Measurements from ENCODE around the gene SSMEM1.
"Not testable (repeated sequence)": the region's sequence is repeated elsewhere in the genome, so short reads cannot be mapped to it uniquely, and the experiment has no call there.

Gene SSMEM1

DNA sequence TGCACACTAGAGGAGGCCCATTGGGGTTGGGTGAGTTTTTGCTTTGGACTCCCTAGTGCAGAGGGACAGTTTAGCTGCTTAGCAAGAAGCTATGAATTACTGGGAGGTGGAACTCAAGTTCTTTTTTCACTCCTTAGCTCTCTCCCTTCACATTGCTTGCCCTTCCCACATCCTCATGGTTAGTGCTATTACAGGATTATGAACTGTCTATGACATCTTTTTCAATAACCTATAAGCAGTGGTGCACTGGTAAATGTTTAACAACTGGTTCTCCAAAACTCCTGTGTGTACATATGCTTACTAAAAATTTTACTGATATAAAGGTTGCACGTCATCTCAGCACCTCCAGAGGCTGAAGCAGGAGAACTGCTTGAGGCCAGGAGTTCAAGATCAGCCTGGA is 6.2 kb downstream of the SSMEM1 start:
- DNase-seq (ENCODE audit: low spot score) = no peak

DNA sequence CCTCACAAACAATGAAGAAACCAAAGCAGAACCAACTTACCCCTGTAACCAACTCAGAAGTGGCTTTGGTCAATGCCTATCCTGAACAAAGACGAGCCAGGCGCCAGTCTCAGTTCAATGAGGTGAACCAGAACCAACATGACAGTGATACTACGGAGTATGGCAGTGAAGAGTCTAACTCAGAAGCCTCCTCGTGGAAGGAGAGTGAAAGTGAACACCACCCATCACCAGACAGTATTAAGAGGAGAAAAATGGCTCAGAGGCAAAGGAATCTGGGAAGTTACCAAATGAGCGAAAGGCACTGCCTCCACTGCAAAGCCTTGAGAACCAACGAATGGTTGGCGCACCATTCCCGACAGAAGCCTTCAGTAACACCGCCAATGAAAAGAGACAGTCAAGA is 8.4 kb downstream of the SSMEM1 start:
- no peak for DNase-seq (ENCODE audit: low spot score)

DNA sequence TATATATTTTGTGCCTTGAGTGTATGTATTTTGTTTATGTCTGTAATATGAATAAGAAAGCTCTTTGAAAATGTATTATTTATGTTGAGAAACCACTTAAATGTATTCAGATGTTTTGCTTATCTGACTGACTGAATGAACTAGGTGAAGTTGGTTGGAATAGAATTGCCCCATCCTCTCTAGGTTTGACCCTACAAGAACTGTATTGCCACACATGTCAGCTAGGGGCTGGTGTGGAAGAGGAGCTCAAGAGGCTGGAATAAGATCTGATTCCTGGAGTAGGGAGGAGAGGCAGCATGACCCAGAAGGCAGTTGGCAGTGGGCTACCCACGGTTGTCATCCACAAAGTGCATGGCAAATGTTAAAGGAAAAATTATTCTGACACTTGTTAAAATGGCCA is 9.1 kb downstream of the SSMEM1 start:
- DNase-seq (ENCODE audit: low spot score) = no peak

DNA sequence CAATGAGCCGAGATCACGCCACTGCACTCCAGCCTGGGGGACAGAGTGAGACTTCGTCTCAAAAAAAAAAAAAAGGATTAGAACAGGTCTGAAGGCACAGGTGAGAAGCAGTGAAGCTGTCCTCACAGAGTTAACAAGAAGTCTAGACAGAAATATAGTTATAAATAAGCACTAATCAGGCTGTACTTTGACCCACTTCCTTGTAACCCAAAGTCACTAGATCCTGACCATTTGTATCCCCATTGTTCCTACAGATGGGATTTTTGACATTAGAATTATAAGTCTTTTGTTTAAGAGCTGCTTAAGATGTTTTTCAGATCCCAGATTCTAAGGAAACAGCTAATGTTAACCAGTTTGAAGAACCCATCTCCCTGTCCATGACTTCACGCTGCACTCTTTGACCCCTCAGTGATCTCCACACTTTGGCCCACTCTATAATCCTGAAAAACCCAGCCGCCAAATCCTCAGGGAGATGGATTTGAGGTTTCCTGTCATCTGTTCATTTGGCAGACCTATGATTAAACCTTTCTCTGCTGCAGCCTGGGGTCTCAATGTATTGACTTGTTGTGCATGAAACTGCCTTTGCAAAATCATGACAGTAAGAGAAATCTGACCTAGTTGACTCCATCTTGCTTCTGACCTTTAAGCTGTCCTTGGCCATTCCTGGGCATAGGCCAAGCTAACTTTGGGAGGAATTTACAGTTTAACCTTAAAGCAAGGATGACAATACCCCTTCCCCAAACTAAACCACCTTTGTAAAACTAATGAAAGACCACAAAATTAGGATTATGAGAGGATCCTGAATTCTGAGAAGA is 11.4 kb downstream of the SSMEM1 start:
- no peak for DNase-seq (ENCODE audit: low spot score)

DNA sequence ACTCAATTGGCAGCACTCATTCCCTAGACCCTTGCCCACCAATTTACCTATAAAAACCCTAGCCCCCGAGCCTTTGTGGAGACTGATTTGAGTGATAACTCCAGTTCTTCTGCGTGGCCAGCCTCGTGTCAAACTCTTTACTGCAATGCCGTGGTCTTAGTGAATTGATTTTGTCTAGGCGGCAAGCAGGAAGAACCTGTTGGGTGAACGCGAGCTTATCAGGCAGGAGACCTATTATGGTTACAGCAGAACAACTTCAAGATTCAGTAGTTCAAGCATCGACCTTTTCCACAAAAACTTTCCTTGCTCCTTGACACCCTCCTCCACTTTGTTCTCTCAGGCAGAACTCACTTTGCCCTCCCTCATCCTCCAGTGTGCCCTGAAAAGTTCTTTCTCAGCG is 12.2 kb downstream of the SSMEM1 start:
- no peak for DNase-seq (ENCODE audit: low spot score)

DNA sequence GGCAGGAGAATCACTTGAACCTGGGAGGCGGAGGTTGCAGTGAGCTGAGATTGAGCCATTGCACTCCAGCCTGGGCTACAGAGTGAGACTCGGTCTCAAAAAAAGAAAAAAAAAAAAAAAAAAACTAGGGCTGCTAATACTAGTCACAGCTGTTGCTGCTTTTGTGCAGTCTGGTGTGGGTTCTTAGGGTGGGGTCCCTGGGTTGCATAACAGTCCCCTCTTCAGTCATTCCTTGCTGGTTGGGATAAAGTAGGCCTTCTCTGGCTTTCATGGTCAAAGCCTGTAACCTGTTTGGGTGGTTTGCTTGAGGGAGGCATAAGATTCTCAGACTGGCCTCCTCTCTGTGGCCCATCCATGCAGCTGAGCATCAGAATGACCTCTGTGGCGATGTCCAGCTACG is 14.1 kb downstream of the SSMEM1 start:
- DNase-seq (ENCODE audit: low spot score) = no peak

DNA sequence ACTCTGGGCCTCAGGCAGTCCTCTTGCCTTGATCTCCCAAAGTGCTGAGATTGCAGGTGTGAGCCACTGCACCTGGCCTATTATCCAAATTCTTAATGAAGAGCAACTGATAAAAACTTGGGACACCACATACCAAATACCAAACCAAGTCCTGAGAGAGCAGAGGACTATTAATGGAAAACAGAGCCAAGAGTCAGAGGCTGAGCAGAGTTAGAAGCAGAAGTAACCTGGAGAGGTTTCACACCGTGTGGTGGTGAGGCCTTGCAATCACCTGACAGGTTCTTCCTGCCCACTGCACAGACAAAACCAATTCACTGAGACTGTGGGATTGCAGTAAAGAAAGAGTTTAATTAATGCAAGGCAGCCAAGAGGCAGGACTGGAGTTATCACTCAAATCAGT is 16.0 kb downstream of the SSMEM1 start:
- no peak for DNase-seq (ENCODE audit: low spot score)

DNA sequence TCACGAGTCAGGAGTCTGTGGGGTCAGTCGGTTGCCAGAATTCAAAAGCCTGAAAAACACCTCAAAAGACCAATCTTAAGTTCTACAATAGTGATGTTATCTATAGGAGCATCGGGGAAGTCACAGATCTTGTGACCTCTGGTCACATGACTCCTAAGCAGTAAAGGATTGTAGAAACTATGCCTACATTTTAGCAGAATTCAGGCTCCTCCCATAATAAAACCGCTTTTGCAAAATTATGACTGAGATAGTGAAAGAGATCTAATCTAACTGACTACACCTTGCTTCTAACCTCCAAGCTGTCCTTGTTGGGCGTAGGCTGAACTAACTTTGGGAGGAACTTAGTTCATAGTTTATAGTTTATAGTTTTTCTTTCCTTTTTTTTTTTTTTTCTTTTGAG is 16.6 kb downstream of the SSMEM1 start:
- DNase-seq (ENCODE audit: low spot score) = no peak

DNA sequence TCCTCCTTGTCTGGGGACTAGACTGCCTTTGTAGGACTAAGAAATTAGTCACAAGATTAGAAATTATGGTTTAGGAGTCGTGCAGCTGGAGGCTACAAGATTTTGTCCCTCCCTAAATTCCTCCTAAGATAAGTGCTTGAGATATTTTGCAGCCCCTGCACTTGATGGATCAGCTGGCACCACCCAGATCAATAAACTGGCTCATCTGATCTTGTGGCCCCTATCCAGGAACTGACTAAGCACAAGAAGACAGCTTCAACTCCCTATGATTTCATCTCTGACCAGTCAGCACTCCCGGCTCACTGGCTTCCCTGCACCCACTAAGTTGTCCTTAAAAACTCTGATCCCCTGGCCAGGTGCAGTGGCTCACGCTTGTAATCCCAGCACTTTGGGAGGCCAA is 17.3 kb downstream of the SSMEM1 start:
- not testable (repeated sequence) for DNase-seq (ENCODE audit: low spot score)

DNA sequence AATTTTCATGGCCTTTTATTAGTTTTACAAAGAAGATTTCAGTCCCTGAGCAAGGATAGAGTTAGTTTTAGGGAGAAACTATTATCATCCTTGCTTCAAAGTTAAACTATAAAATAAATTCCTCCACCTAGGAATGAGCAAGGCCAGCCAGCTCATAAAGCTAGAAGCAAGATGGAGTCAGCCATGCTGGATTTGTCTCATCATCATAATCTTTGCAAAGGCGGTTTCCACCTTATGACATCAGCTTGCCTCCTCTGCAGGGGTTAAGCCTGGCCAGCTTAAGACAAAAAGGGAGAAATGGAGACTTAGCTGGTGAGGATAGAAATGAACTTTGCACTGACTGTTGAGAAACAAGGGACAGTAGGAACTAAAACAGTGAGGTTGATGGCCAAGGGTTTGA is 18.7 kb downstream of the SSMEM1 start:
- no peak for DNase-seq (ENCODE audit: low spot score)

DNA sequence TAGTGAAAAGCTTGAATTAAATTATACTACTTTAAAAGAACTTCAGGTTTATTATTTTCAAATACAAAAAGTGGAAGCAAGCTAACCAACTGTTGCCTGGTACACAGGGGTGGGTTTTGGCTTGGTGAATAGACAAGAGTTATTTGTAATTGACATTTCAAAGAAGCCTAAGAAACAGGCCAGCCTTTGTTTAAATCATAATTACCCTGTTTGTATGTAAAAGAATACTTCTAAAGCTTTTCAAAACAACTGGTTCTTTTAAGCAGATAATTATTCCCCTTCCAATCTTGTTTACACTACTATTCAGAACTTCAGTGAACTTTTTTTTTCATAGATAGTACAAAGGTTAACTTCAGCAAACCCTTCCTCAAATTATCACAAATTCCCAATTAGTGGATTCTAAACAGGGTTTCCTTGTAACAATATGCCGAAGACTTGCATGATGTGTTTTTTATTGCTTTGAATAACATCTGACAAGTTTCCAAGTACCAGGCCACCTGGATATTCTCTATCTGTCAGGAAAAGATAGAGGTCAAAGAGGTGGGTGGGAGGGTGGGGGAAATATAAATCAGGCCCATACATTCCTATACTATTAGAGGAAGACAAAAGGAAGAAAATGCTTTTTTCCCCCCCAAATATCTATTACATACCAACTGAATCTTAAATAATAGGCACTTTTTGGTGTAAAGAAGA is 20.4 kb downstream of the SSMEM1 start:
- peak; percentile 94 for DNase-seq (ENCODE audit: low spot score)

DNA sequence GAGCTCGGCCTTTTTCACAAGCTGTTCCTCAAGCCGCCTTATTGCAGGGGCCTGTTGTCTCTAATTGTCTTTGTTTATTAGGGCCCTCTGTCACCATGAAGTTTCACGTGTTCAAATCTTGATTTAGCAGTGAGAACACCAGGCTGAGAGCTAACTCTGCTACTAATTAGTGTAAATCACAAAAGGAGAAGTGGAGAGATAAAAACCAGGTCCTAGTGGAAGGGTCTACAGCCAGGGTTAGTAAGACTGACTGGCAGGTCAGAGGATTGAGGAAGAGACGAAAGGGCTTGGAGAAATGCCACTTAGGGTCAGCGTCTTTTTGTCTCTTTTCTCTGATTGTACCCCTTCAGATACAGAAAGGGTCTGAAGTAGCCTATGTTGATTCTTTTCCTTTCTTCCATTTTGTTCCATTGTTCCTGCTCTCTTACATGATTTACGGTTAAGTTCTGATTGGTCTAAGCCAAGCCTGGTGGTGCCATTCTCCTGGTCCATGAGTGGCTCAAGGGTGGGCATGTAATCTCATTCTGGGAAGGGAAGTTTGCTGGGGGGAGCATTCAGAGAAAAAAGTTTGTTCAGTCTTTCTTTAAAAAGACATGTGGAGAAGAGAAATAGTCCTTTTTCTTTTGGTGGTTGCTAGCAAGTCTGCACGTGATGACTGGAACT is 21.3 kb downstream of the SSMEM1 start:
- DNase-seq (ENCODE audit: low spot score) = peak; percentile 30

DNA sequence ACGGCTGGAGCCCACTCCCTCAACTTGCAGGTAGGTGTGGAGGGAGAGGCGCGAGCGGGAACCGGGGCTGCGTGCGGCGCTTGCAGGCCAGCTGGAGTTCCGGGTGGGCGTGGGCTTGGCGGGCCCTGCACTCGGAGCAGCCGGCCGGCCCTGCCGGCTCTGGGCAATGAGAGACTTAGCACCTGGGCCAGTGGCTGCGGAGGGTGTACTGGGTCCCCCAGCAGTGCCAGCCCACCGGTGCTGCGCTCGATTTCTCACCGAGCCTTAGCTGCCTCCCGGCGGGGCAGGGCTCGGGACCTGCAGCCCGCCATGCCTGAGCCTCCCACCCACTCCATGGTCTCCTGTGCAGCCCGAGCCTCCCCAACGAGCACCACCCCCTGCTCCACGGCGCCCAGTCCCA is 22.3 kb downstream of the SSMEM1 start:
- DNase-seq (ENCODE audit: low spot score) = not testable (repeated sequence)

DNA sequence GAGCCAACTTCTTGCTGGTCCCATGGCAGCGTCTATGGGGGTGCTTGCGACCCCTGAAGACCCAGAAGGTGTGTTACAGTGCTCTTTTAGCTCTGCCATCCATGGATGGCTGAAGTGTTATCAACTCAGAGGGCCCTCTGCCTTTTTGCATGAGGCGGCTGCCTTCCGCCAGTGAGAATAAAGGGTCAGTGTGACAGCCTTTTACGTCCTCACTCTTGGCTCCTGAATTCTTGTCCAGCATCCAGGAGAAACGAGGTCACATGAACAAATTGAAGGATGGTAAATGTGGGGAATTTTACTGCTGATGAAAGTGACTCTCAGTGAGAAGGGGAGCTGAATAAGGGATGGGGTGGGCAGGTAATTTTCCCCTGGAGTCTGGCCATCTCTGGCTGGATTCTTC is 24.1 kb downstream of the SSMEM1 start:
- peak; percentile 77 for DNase-seq (ENCODE audit: low spot score)

DNA sequence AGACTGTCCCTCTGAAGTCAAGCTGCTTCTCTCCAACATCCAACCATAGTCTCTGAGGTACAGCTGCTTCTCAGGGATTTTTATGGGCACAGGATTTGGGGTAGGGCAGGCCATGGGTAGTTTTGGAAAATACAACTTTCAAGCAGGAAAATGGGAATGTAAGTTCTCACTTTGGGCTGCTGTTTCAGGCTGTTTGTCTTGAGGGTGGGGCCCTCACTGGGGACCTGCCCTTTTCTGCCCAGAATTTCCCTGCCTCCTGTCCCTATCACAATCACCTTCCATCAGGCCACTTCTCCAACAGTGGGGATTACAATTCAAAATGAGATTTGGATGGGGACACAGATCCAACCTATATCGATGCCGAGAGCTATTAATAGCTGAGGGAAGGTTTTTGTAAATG is 24.5 kb downstream of the SSMEM1 start:
- no peak for DNase-seq (ENCODE audit: low spot score)

DNA sequence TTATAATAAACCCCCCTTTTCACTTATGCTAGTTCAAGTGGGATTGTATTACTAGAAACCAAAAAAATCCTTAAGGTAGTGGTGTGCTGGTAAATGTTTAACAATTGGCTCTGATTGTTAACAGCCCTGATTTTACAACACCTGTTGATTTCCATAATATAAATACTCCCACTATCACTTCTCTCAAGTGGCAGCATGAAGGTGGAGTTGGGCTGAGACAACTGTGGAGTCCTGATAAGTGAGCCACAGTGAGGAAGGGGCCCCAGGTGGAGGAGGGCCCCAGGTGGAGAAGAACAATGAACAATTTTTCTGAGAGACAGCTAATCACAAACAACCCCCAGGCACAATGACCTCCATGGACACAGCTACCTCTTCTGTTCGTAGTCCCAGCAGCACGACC is 26.4 kb downstream of the SSMEM1 start:
- DNase-seq (ENCODE audit: low spot score) = no peak

DNA sequence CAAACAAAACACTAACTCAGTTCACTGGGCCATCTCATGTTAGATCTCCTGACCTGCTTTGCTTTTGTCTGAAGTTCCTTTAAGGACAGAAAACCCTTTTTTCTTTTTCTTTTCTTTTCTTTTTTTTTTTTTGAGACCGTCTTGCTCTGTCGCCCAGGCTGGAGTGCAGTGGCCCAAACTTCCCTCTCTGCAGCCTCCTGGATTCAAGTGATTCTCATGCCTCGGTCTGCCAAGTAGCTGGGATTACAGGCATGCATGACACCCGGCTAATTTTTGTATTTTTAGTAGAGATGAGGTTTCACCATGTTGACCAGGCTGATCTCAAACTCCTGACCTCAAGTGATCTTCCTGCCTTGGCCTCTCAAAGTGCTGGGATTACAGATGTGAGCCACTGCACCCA is 28.7 kb downstream of the SSMEM1 start:
- not testable (repeated sequence) for DNase-seq (ENCODE audit: low spot score)

DNA sequence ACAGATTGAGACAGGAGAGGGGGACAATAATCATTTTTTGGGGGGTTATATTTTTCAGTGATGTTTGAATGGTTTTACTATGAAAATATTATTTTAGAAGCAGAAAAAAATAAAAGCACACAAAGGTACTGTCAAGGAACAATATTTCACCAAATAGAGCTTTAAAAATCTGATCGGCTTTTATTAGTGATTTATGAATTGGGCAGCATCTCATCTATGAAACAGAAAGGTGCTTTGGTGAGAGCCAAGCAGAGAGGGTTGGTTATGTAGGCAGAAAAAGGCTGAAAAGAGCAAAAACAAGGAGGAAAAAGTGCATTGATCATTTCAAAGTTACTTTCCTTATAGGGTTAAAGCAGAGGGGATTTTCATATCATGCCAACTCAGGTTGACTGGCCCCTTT is 32.6 kb downstream of the SSMEM1 start:
- no peak for DNase-seq (ENCODE audit: low spot score)

DNA sequence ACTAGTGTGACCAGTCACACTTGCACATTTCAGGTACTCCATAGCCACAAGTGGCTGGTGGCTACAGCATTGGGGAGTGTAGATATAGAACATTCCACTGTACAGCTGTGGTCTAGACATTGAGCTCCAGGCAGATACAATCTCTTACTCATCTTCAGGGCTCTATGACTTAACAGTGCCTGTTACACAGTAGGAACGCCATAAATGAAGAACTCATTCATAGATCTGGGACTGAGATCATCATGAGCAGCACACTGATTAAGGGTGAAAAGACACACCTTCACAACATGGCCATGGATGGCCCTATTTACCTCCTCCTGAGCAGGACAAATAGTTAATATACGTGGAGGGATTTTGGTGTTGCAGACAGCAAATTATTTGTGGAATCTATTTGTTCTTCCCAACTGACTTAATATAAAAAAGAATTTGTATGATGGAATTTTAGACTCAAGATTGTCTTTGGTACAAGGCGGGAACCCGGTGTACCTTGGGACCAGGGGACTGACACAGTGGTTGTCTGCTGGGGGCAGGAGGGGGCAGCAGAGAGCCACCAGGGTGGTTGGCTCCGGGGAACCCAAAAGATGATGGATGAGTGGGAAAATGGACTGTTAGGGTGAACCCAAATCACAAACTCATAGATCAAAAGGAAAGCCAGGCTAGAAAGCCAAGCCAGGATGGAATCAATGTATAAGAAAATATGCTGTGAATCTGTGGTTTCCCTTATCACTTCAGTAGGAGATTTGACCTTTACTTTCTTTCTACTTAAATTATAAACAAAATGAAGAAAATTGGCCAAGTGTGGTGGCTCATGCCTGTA is 34.7 kb downstream of the SSMEM1 start:
- DNase-seq (ENCODE audit: low spot score) = peak; percentile 35

DNA sequence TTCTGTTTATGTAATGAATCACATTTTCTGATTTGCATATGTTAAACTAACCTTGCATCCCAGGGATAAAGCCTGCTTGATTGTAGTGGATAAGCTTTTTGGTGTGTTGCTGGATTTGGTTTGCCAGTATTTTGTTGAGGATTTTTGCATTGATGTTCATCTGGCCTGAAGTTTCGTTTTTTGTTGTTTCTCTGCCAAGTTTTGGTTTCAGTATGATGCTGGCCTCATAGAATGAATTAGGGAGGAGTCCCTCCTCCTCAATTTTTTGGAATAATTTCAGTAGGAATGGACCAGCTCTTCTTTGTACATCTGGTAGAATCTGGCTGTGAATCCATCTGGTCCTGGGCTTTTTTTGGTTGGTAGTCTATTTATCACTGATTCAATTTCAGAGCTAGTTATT is 35.8 kb downstream of the SSMEM1 start:
- not testable (repeated sequence) for DNase-seq (ENCODE audit: low spot score)

DNA sequence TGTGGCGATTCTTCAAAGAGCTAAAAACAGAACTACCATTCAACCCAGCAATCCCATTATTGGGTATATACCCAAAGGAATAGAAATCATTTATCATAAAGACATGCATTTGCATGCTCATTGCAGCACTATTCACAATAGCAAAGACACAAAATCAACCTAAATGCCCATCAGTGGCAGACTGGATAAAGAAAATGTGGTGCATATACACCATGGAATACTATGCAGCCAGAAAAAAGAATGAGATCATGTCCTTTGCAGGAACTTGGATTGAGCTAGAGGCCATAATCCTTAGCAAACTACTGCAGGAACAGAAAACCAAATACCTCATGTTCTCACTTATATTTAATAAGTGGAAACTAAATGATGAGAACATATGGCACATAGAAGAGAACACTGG is 38.8 kb downstream of the SSMEM1 start:
- not testable (repeated sequence) for DNase-seq (ENCODE audit: low spot score)

DNA sequence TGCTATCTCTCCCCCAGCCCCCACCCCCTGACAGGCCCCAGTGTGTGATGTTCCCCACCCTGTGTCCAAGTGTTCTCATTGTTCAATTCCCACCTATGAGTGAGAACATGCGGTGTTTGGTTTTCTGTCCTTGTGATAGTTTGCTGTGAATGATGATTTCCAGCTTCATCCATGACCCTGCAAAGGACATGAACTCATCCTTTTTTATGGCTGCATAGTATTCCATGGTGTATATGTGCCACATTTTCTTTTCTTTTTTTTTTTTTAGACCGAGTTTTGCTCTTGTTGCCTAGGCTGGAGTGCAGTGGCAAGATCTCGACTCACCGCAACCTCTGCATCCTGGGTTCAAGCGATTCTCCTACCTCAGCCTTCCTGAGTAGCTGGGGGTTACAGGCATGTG is 41.2 kb downstream of the SSMEM1 start:
- not testable (repeated sequence) for DNase-seq (ENCODE audit: low spot score)
